HepG2 (cell line): ENCODE data around the gene PLXNB2. TPM values are rescaled to one million over a fixed set of nuclear protein-coding genes. Genes with fewer than 3 reads are reported as not detected.

Experiments used
- ATAC-seq: fragments of 200-7000 bp; cut with Tn5 transposase; 3 replicates; pipeline ENCODE4 v1.9.1; 2020; ENCODE audit warnings: mild to moderate bottlenecking, moderate library complexity
- BruUV-seq: library from RNA; stranded (reverse); fragments of 400-500 nt; replicated peaks from 2 replicates; lab custom pipeline; 2021; lab: Mats Ljungman, UMichigan
- CTCF ChIA-PET: fragments of 300-600 bp; formaldehyde crosslinking; extraction: SDS; loops from one replicate; lab custom pipeline; 2021; ENCODE audit warnings: low total read pairs, inconsistent platforms, low intra/inter-chr PET ratio; lab: Yijun Ruan, JAX
- POLR2A ChIA-PET: fragments of 350-600 bp; sonication (Branson Sonifier 250); formaldehyde crosslinking; loops from one replicate; lab custom pipeline; 2020; ENCODE audit warnings: antibody characterized with exemption, inconsistent platforms; lab: Yijun Ruan, JAX
- DNase-seq: peaks from one replicate; pipeline ENCODE4 v3.0.0-alpha.2; 2015; ENCODE audit warnings: low spot score
- FAIRE-seq: peaks from 3 replicates; lab custom pipeline; 2011; peaks lifted over from hg19 to GRCh38; lab: Jason Lieb, UNC
- H2AFZ ChIP-seq: one replicate; pipeline ENCODE4 v1.6.1; 2011; ENCODE audit warnings: low read length, inconsistent platforms
- H3K27ac ChIP-seq: fragments of 300-600 bp; 3 replicates; pipeline ENCODE4 v1.8.0; 2011; ENCODE audit warnings: mixed run types, mild to moderate bottlenecking, mixed read lengths, low read length, inconsistent platforms; ENCODE audit not compliant: insufficient read depth; ENCODE audit errors: extremely low read length
- H3K27me3 ChIP-seq, 2 experiments: fragments of 200-600 bp in 1 of 2; 2 replicates in 1 of 2; 3 replicates in 1 of 2; pipeline versions ENCODE4 v1.6.0 to v1.8.0; 2011; ENCODE audit warnings: low read length in 2 of 2, mild to moderate bottlenecking in 2 of 2, moderate library complexity in 2 of 2, inconsistent platforms in 1 of 2; ENCODE audit not compliant: insufficient read depth in 2 of 2, control insufficient read depth in 1 of 2
- H3K36me3 ChIP-seq, 2 experiments: fragments of 200-600 bp in 1 of 2; replicated peaks in 1 of 2; 2 replicates in 1 of 2; 3 replicates in 1 of 2; pipeline versions ENCODE4 v1.5.1 to v1.8.0; 2011; ENCODE audit warnings: low read length in 2 of 2, inconsistent platforms in 1 of 2; ENCODE audit not compliant: insufficient read depth in 2 of 2, control insufficient read depth in 1 of 2
- H3K4me1 ChIP-seq: 2 replicates; pipeline ENCODE4 v1.5.1; 2012; ENCODE audit warnings: low read length, inconsistent platforms; ENCODE audit not compliant: insufficient read depth
- H3K4me2 ChIP-seq: 2 replicates; pipeline ENCODE4 v1.6.0; 2011; ENCODE audit warnings: low read depth, low read length, inconsistent platforms
- H3K4me3 ChIP-seq, 3 experiments: fragments of 200-600 bp in 1 of 3; sonication (generic), shearing (Covaris generic) in 1 of 3; replicated peaks in 1 of 3; 2 replicates each; pipeline ENCODE4 v1.5.1; 2011 to 2016; ENCODE audit warnings: low read length in 3 of 3, inconsistent platforms in 2 of 3, low read depth in 2 of 3, mild to moderate bottlenecking in 2 of 3, control low read depth in 1 of 3, mixed read lengths in 1 of 3; ENCODE audit not compliant: insufficient read depth in 1 of 3
- H3K79me2 ChIP-seq: one replicate; pipeline ENCODE4 v1.6.1; 2011; ENCODE audit warnings: low read length, inconsistent platforms; ENCODE audit not compliant: insufficient read depth
- H3K9ac ChIP-seq: 2 replicates; pipeline ENCODE4 v1.6.0; 2011; ENCODE audit warnings: mild to moderate bottlenecking, low read depth, low read length, inconsistent platforms; ENCODE audit not compliant: insufficient read depth
- H3K9me3 ChIP-seq: 2 replicates; pipeline ENCODE4 v1.5.1; 2012; ENCODE audit warnings: mild to moderate bottlenecking, low read length
- H4K20me1 ChIP-seq: 2 replicates; pipeline ENCODE4 v1.6.0; 2011; ENCODE audit warnings: inconsistent platforms, mild to moderate bottlenecking, low read length, moderate library complexity; ENCODE audit not compliant: insufficient read depth
- FUBP1 ChIP-seq: sonication (generic); formaldehyde crosslinking; IDR thresholded peaks from 2 replicates; pipeline ENCODE4 v1.5.1; 2020; ENCODE audit warnings: missing genetic modification reagents, mild to moderate bottlenecking, borderline replicate concordance
- MNT ChIP-seq: fragments of 450-650 bp; IDR thresholded peaks from 2 replicates; pipeline ENCODE4 v1.6.1; 2016
- NFYC ChIP-seq: IDR thresholded peaks from 2 replicates; pipeline ENCODE4 v1.6.1; 2016; ENCODE audit warnings: missing genetic modification reagents, missing compliant biosample characterization
- ZNF282 ChIP-seq: fragments of 450-650 bp; IDR thresholded peaks from 2 replicates; pipeline ENCODE4 v1.6.1; 2018; ENCODE audit not compliant: partially characterized antibody
- ZZZ3 ChIP-seq: sonication (generic); formaldehyde crosslinking; IDR thresholded peaks from 2 replicates; pipeline ENCODE4 v1.4.0; 2020; ENCODE audit warnings: missing genetic modification reagents, mild to moderate bottlenecking, borderline replicate concordance
- WGBS: methylation state at CpG from one replicate; pipeline ENCODE4 v1.1.6; 2017; ENCODE audit warnings: low lambda C conversion rate; 5-methylcytosine and 5-hydroxymethylcytosine counted together
- in situ Hi-C: cut with HindIII; loops from 2 replicates; pipeline ENCODE4 v1.10.0; 2017; ENCODE audit warnings: low pct_unique_long_range_greater_than_20kb; ENCODE audit not compliant: extremely low pct_ligation_motif_present
- intact Hi-C: fragments of 100-400 bp; cut with micrococcal nuclease; formaldehyde crosslinking; loops from one replicate; pipeline ENCODE4 v1.10.0; 2022; ENCODE audit not compliant: unreplicated experiment
- polyA plus RNA-seq, 8 experiments: library from polyadenylated mRNA; depleted of rRNA in 3 of 8; stranded (reverse) in 7 of 8; unstranded in 1 of 8; fragments of >200 nt; fragmentation: Illumina TruSeq in 4 of 8; extraction: Trizol in 4 of 8; gene quantifications; 2 replicates each; pipeline versions ENCODE4 v1.2.1 to v1.2.3, GENCODE V29; 2011 to 2016; ENCODE audit warnings: low read depth in 4 of 8, missing spikeins in 1 of 8, mixed read lengths in 1 of 8; ENCODE audit not compliant: insufficient read depth in 1 of 8
- total RNA-seq, 5 experiments: library from RNA; depleted of rRNA; stranded (reverse); fragments of >200 nt; fragmentation: Illumina TruSeq; extraction: Trizol; gene quantifications; 2 replicates each; pipeline ENCODE4 v1.2.3, GENCODE V29; 2016; ENCODE audit warnings: low read depth in 1 of 5

PLXNB2 gene
- total and polyA plus RNA-seq, 2 of the 13 experiments (the other 11 are each of a cell fraction or from before 2014, with no cell fraction given) = 32.6 to 68.9 TPM

- no peak for FAIRE-seq
- Histone ChIP-seq H3K4me3 (no peak overlapping the region), H3K36me3 (no peaks in the 10 kb centered on the region), H3K79me2 (no peaks in the 10 kb centered on the region), H2AFZ (no peak overlapping the region), H3K4me2 (no peak overlapping the region), H3K27ac (no peak overlapping the region), H3K4me1 (peaks cover 41% of the 10 kb centered on the region), H3K27me3 (peaks cover 14 to 51% of the 10 kb centered on the region in 2 experiments), H3K9ac (no peak overlapping the region), H4K20me1 (peaks cover 2% of the 10 kb centered on the region; the same call in 1 of the 2 replicates), H3K9me3 (no peaks in the 10 kb centered on the region)
- DNase-seq = no peak
- in situ Hi-C loops = no loop called here
- ATAC-seq = no peak
- CTCF ChIA-PET = no interaction called here
- WGBS = 58% methylated on average over 3 of the region's 15 CpGs
- no TSS peak for BruUV-seq
- intact Hi-C loops = no loop called here
- TF ChIP-seq FUBP1 (CRISPR knock-in tag) (no peak), NFYC (CRISPR knock-in tag) (no peak), MNT (peak; percentile 19; the same call in 1 of the 2 replicates), ZNF282 (no peak), ZZZ3 (CRISPR knock-in tag) (no peak)
- POLR2A ChIA-PET = interaction anchor here (2.4 kb wide), 1 partner anchor 13 kb away, joined by 9 read pairs; the partner anchor contains the start of gene HDAC10
Observed at GRCh38 chr22:50264104-50264745, 43.2 kb downstream of the PLXNB2 start.
